OCI-LY7 (cell line): ENCODE data around the gene ICE2. TPM values are rescaled to one million over a fixed set of nuclear protein-coding genes. Genes with fewer than 3 reads are reported as not detected.

Source experiments
- BruUV-seq: library from RNA; stranded (reverse); fragments of 400-500 nt; replicated peaks from 2 replicates; lab custom pipeline; 2021; lab: Mats Ljungman, UMichigan
- CTCF ChIA-PET: fragments of 300-600 bp; sonication (Branson Sonifier 250); formaldehyde crosslinking; loops from one replicate; lab custom pipeline; 2022; ENCODE audit warnings: antibody characterized with exemption; ENCODE audit not compliant: unreplicated experiment; lab: Charles Lee
- POLR2A ChIA-PET: fragments of 300-600 bp; sonication (Branson Sonifier 250); formaldehyde crosslinking; loops from one replicate; lab custom pipeline; 2022; ENCODE audit warnings: antibody characterized with exemption; lab: Charles Lee
- DNase-seq: peaks from one replicate; pipeline ENCODE4 v3.0.0-alpha.2; 2015; ENCODE audit warnings: low spot score
- H2AFZ ChIP-seq: fragments of 200-600 bp; sonication (generic), shearing (Covaris generic); 2 replicates; pipeline ENCODE4 v1.6.1; 2014; ENCODE audit warnings: mild to moderate bottlenecking, antibody characterized with exemption, low read length, moderate library complexity
- H3K27ac ChIP-seq: fragments of 200-600 bp; sonication (generic); 2 replicates; pipeline ENCODE4 v1.5.1; 2014; ENCODE audit warnings: mixed run types, low read depth, mild to moderate bottlenecking, moderate library complexity, low read length, inconsistent platforms; ENCODE audit not compliant: poor library complexity, severe bottlenecking
- H3K36me3 ChIP-seq: fragments of 200-600 bp; sonication (generic); 2 replicates; pipeline ENCODE4 v1.6.1; 2014; ENCODE audit warnings: mild to moderate bottlenecking, antibody characterized with exemption, low read length, moderate library complexity, mixed read lengths; ENCODE audit not compliant: insufficient read depth
- H3K4me1 ChIP-seq: fragments of 200-600 bp; sonication (generic); 2 replicates; pipeline ENCODE4 v1.5.1; 2014; ENCODE audit warnings: mild to moderate bottlenecking, low read length; ENCODE audit not compliant: insufficient read depth, poor library complexity, severe bottlenecking
- H3K4me2 ChIP-seq: fragments of 200-600 bp; sonication (generic); 2 replicates; pipeline ENCODE4 v1.6.1; 2014; ENCODE audit warnings: mild to moderate bottlenecking, low read length
- H3K4me3 ChIP-seq: fragments of 200-600 bp; sonication (generic); 2 replicates; pipeline ENCODE4 v1.5.1; 2014; ENCODE audit warnings: mild to moderate bottlenecking, low read depth, low read length; ENCODE audit not compliant: poor library complexity, severe bottlenecking
- H3K79me2 ChIP-seq: fragments of 200-600 bp; sonication (generic); 2 replicates; pipeline ENCODE4 v1.6.1; 2016; ENCODE audit warnings: low read depth, mild to moderate bottlenecking, low read length, moderate library complexity, mixed read lengths; ENCODE audit not compliant: insufficient read depth
- H3K9me2 ChIP-seq: fragments of 200-600 bp; sonication (generic); 2 replicates; pipeline ENCODE4 v1.6.1; 2016; ENCODE audit warnings: mild to moderate bottlenecking, low read length, mixed read lengths; ENCODE audit not compliant: insufficient read depth
- H3K9me3 ChIP-seq: fragments of 200-600 bp; sonication (generic); 2 replicates; pipeline ENCODE4 v1.6.1; 2014; ENCODE audit warnings: mild to moderate bottlenecking, mixed run types, low read length, mixed read lengths
- H4K20me1 ChIP-seq: fragments of 200-600 bp; sonication (generic); 2 replicates; pipeline ENCODE4 v1.6.1; 2014; ENCODE audit warnings: mild to moderate bottlenecking, antibody characterized with exemption, low read length, moderate library complexity, mixed read lengths; ENCODE audit not compliant: insufficient read depth
- CTCF ChIP-seq: fragments of 200-600 bp; sonication (generic); conservative IDR thresholded peaks from 2 replicates; pipeline ENCODE4 v1.5.1; 2014; ENCODE audit warnings: mild to moderate bottlenecking, antibody characterized with exemption, low read length, moderate library complexity, mixed read lengths
- EZH2phosphoT487 ChIP-seq: fragments of 200-600 bp; sonication (generic); IDR thresholded peaks from 2 replicates; pipeline ENCODE4 v1.6.1; 2018; ENCODE audit warnings: low read depth, borderline replicate concordance, mild to moderate bottlenecking, mixed run types, antibody characterized with exemption, low read length, moderate library complexity, mixed read lengths
- intact Hi-C: fragments of 100-400 bp; cut with micrococcal nuclease; formaldehyde crosslinking; loops from one replicate; pipeline ENCODE4 v1.10.0; 2022; ENCODE audit not compliant: unreplicated experiment
- total RNA-seq, 2 experiments: library from RNA; depleted of rRNA in 1 of 2; stranded (reverse); fragments of >200 nt in 1 of 2; shearing (Covaris generic) in 1 of 2; gene quantifications; 2 replicates each; pipeline ENCODE4 v1.2.3, GENCODE V29; 2014 to 2022

ICE2 gene
- total RNA-seq, 2 experiments from 2014 or later, result 37.1 to 78.1 TPM

GRCh38 chr15:60485365-60486055, 6.6 kb upstream of the ICE2 start:
- ChIA-PET CTCF (interaction anchor here (0.6 kb wide), 1 partner anchor 1349 kb away, joined by 3 read pairs; no protein-coding TSS in a partner anchor), POLR2A (no interaction called here)
- Histone ChIP-seq H3K79me2 (no peaks in the 10 kb centered on the region), H4K20me1 (no peaks in the 10 kb centered on the region), H3K4me3 (no peak overlapping the region), H3K9me2 (no peaks in the 10 kb centered on the region), H3K9me3 (no peaks in the 10 kb centered on the region), H2AFZ (no peak overlapping the region), H3K27ac (no peak overlapping the region), H3K4me2 (no peak overlapping the region), H3K4me1 (no peaks in the 10 kb centered on the region), H3K36me3 (no peaks in the 10 kb centered on the region)
- TF ChIP-seq CTCF (no peak), EZH2phosphoT487 (no peak)
- intact Hi-C loops, result no loop called here
- BruUV-seq, result no TSS peak
- no peak for DNase-seq

GRCh38 chr15:60483042-60483441, 4.1 kb upstream of the ICE2 start:
- no peak overlapping the region for H3K4me2 ChIP-seq
- H3K9me3 ChIP-seq, result no peaks in the 10 kb centered on the region
- no TSS peak for BruUV-seq
- TF ChIP-seq CTCF, result no peak
- no peak for TF ChIP-seq EZH2phosphoT487
- H3K27ac ChIP-seq, result no peak overlapping the region
- no peak overlapping the region for H3K4me3 ChIP-seq
- ChIA-PET CTCF (no interaction called here), POLR2A (interaction anchor here (0.7 to 1.5 kb wide), 2 partner anchors 11 to 1232 kb away, joined by 3 to 4 read pairs; no protein-coding TSS in a partner anchor)
- DNase-seq, result no peak
- H3K36me3 ChIP-seq, result no peaks in the 10 kb centered on the region
- H4K20me1 ChIP-seq, result no peaks in the 10 kb centered on the region
- intact Hi-C loops, result no loop called here
- no peak overlapping the region for H2AFZ ChIP-seq
- H3K9me2 ChIP-seq, result no peaks in the 10 kb centered on the region
- peaks cover 7% of the 10 kb centered on the region for H3K79me2 ChIP-seq
- H3K4me1 ChIP-seq, result peaks cover 6% of the 10 kb centered on the region

- Histone ChIP-seq H3K4me2 (no peak overlapping the region), H4K20me1 (peaks cover 12% of the 10 kb centered on the region; the same call in 1 of the 2 replicates), H3K79me2 (peaks cover 28% of the 10 kb centered on the region), H3K4me3 (no peak overlapping the region), H2AFZ (no peak overlapping the region), H3K9me3 (no peaks in the 10 kb centered on the region), H3K4me1 (peaks cover 28% of the 10 kb centered on the region), H3K27ac (no peak overlapping the region), H3K36me3 (peaks cover 15% of the 10 kb centered on the region), H3K9me2 (no peaks in the 10 kb centered on the region)
- ChIA-PET CTCF (no interaction called here), POLR2A (interaction anchor here (1.1 kb wide), 1 partner anchor 10 kb away, joined by 3 read pairs; no protein-coding TSS in a partner anchor)
- TF ChIP-seq CTCF (no peak), EZH2phosphoT487 (no peak)
- DNase-seq, result no peak
- no TSS peak for BruUV-seq
- intact Hi-C loops, result no loop called here
These were observed 1.9 kb upstream of the ICE2 start for GRCh38 chr15:60480888-60481287.
